Kasumi-1 (cell line): ENCODE data around the gene DMD.

Experiments used
- DNase-seq, 2 experiments: peaks; one replicate each; lab custom pipeline; 2025; lab: John Stamatoyannopoulos, UW

DMD gene

GRCh38 chrX:31854716-31855115, 1356.6 kb downstream of the DMD start:
- no peak for DNase-seq

GRCh38 chrX:31851761-31852160, 1359.6 kb downstream of the DMD start:
- no peak for DNase-seq

GRCh38 chrX:31847773-31848172, 1363.6 kb downstream of the DMD start:
- DNase-seq, result no peak

- peak; percentile 1 to 3 for DNase-seq
Observed at GRCh38 chrX:31845003-31845402, 1366.3 kb downstream of the DMD start.

GRCh38 chrX:31838617-31839016, 1372.7 kb downstream of the DMD start:
- no peak for DNase-seq

- no peak for DNase-seq
Observed at GRCh38 chrX:31837445-31838049, 1373.8 kb downstream of the DMD start.

GRCh38 chrX:31836479-31836878, 1374.9 kb downstream of the DMD start:
- DNase-seq, result no peak

- DNase-seq, result no peak
Observed at GRCh38 chrX:31832263-31832662, 1379.1 kb downstream of the DMD start.

- no peak for DNase-seq
Observed at GRCh38 chrX:31820430-31821210, 1390.7 kb downstream of the DMD start.

- DNase-seq, result no peak
Observed at GRCh38 chrX:31819455-31819854, 1391.9 kb downstream of the DMD start.

GRCh38 chrX:31811106-31811505, 1400.2 kb downstream of the DMD start:
- DNase-seq, result no peak

GRCh38 chrX:31808357-31808756, 1403.0 kb downstream of the DMD start:
- no peak for DNase-seq

GRCh38 chrX:31807165-31807564, 1404.2 kb downstream of the DMD start:
- DNase-seq, result no peak

- DNase-seq, result no peak
Observed at GRCh38 chrX:31805781-31806180, 1405.6 kb downstream of the DMD start.

GRCh38 chrX:31800219-31800618, 1411.1 kb downstream of the DMD start:
- DNase-seq, result no peak

GRCh38 chrX:31796624-31797023, 1414.7 kb downstream of the DMD start:
- DNase-seq, result no peak

- DNase-seq, result no peak
Observed at GRCh38 chrX:31747411-31747810, 1463.9 kb downstream of the DMD start.

GRCh38 chrX:31743004-31743403, 1468.3 kb downstream of the DMD start:
- DNase-seq, result no peak

- no peak for DNase-seq
Observed at GRCh38 chrX:31717474-31717873, 1493.9 kb downstream of the DMD start.

- DNase-seq, result no peak
Observed at GRCh38 chrX:31715675-31716074, 1495.7 kb downstream of the DMD start.

GRCh38 chrX:31714797-31715196, 1496.6 kb downstream of the DMD start:
- DNase-seq, result no peak

- DNase-seq, result no peak
Observed at GRCh38 chrX:31713120-31713519, 1498.2 kb downstream of the DMD start.

- no peak for DNase-seq
Observed at GRCh38 chrX:31711166-31711565, 1500.2 kb downstream of the DMD start.

- no peak for DNase-seq
Observed at GRCh38 chrX:31708116-31708515, 1503.2 kb downstream of the DMD start.
